ENCODE results near the gene TMEM170A.

GRCh38 chr16:75475420-75475847 lies 10.9 kb upstream of the TMEM170A start:
- TF ChIP-seq, protein P1, sequence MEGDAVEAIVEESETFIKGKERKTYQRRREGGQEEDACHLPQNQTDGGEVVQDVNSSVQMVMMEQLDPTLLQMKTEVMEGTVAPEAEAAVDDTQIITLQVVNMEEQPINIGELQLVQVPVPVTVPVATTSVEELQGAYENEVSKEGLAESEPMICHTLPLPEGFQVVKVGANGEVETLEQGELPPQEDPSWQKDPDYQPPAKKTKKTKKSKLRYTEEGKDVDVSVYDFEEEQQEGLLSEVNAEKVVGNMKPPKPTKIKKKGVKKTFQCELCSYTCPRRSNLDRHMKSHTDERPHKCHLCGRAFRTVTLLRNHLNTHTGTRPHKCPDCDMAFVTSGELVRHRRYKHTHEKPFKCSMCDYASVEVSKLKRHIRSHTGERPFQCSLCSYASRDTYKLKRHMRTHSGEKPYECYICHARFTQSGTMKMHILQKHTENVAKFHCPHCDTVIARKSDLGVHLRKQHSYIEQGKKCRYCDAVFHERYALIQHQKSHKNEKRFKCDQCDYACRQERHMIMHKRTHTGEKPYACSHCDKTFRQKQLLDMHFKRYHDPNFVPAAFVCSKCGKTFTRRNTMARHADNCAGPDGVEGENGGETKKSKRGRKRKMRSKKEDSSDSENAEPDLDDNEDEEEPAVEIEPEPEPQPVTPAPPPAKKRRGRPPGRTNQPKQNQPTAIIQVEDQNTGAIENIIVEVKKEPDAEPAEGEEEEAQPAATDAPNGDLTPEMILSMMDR (conservative IDR thresholded peaks at IDR 0.05; ENCODE audit: low read depth, low read length) = no peak
- no peak for TF ChIP-seq EZH2 (IDR thresholded peaks at IDR 0.05; ENCODE audit: low read length, unreplicated experiment)

All from PC-3 (cell line).